Coronary artery (tissue), 2 donors: ENCODE measurements around the gene ADGRA3.

ENCODE experiments used
- DNase-seq: peaks from one replicate; pipeline ENCODE4 v3.0.0-alpha.2; 2017; ENCODE audit warnings: low spot score
- H3K27ac ChIP-seq, 2 donors: fragments of 200-600 bp; sonication (generic); one replicate each; pipeline ENCODE4 v1.5.1; 2016 to 2019
- H3K4me3 ChIP-seq: fragments of 200-600 bp; sonication (generic); 2 replicates; pipeline ENCODE4 v1.5.1; 2016; ENCODE audit warnings: mild to moderate bottlenecking, moderate library complexity
- CTCF ChIP-seq: fragments of 200-600 bp; sonication (generic); IDR thresholded peaks from one replicate; pipeline ENCODE4 v1.5.1; 2019; ENCODE audit warnings: antibody characterized with exemption

Gene ADGRA3

GRCh38 chr4:22491939-22492338, 23.9 kb downstream of the ADGRA3 start:
- Histone ChIP-seq H3K27ac (no peak overlapping the region), H3K4me3 (no peak overlapping the region)
- DNase-seq = no peak
- TF ChIP-seq CTCF = no peak

DNA sequence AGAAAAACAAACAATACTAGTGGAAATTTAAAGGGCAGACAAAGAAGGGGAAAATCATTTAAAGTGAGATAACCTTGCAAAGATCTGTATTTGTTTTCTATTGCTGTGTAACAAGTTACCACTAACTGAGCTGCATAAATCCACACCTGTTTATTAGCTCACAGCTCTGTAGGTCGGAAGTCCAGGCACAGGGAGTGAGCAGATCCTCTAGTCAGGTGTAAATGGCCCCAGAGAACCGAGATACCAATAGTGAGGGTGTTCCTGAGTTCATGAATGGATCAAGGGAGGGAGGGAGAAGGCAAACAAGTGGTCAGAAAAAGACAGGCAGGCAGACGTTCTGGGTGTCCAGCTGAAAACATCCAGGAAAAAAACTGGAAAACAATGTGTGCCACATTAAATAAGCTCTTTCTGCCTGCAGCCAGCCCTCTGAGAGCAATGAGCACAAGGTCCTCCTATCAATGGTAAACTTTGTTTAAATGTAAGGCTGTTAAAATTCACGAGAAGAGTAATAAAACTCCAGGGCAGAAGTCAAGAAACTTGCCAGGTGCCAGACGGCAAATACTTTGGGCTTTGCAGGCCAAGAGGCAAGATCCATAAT, 25.0 kb downstream of the ADGRA3 start:
- no peak for TF ChIP-seq CTCF
- no peak overlapping the region for H3K27ac ChIP-seq
- H3K4me3 ChIP-seq = no peak overlapping the region
- DNase-seq = no peak

GRCh38 chr4:22488106-22488505, 27.8 kb downstream of the ADGRA3 start:
- H3K27ac ChIP-seq = no peak overlapping the region
- no peak overlapping the region for H3K4me3 ChIP-seq
- TF ChIP-seq CTCF = no peak
- no peak for DNase-seq

GRCh38 chr4:22487328-22487727, 28.5 kb downstream of the ADGRA3 start:
- Histone ChIP-seq H3K4me3 (no peak overlapping the region), H3K27ac (no peak overlapping the region)
- no peak for DNase-seq
- no peak for TF ChIP-seq CTCF

- H3K27ac ChIP-seq = no peak overlapping the region
- TF ChIP-seq CTCF = no peak
- no peak for DNase-seq
- H3K4me3 ChIP-seq = no peak overlapping the region
Observed at GRCh38 chr4:22486276-22486675, 29.6 kb downstream of the ADGRA3 start.

DNA sequence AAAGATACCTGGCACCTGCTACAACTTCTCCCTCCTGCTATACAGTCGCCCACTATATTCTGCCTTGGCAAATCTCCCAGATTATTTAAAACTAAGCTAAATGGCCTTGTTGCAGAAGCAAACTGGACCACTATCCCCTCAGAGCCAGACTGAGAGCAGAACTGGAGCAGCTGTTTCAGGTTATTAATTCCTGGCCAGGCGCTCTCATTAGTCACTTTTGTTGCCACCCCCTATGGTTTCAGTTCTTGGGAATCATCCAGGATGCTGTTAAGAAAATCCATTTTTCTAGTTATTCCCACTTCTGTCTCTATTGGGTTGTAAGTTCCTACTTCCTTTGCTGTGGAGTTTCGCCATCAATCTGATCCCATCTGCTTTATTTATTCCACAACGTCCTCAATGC, 30.1 kb downstream of the ADGRA3 start:
- TF ChIP-seq CTCF = no peak
- no peak for DNase-seq
- H3K4me3 ChIP-seq = no peak overlapping the region
- H3K27ac ChIP-seq = no peak overlapping the region

- H3K27ac ChIP-seq = no peak overlapping the region
- DNase-seq = no peak
- H3K4me3 ChIP-seq = no peak overlapping the region
- TF ChIP-seq CTCF = no peak
Observed at GRCh38 chr4:22483551-22483981, 32.3 kb downstream of the ADGRA3 start.
